Keratinocyte (primary cell): ENCODE data around the gene JPH2. TPM values are rescaled to one million over a fixed set of nuclear protein-coding genes. Genes with fewer than 3 reads are reported as not detected.
A peak's percentile ranks its signal among the peaks of the same experiment; 100 is the strongest.

ENCODE experiments used
- DNase-seq: peaks from one replicate; pipeline ENCODE4 v3.0.0-alpha.2; 2011; ENCODE audit warnings: low read depth, missing footprints, low spot score
- FAIRE-seq: peaks from 2 replicates; lab custom pipeline; 2011; peaks lifted over from hg19 to GRCh38; lab: Jason Lieb, UNC
- H2AFZ ChIP-seq: 2 replicates; pipeline ENCODE4 v1.6.0; 2012; ENCODE audit warnings: low read length, control low read depth, inconsistent platforms; ENCODE audit not compliant: control insufficient read depth
- H3K27ac ChIP-seq: 2 replicates; pipeline ENCODE4 v1.5.1; 2011; ENCODE audit warnings: low read length; ENCODE audit not compliant: control insufficient read depth, insufficient read depth
- H3K27me3 ChIP-seq: 3 replicates; pipeline ENCODE4 v1.6.0; 2011; ENCODE audit warnings: low read length; ENCODE audit not compliant: control insufficient read depth, insufficient read depth; ENCODE audit errors: extremely low read depth
- H3K36me3 ChIP-seq, 2 experiments: 2 replicates in 1 of 2; 3 replicates in 1 of 2; pipeline ENCODE4 v1.5.1; 2011; ENCODE audit warnings: low read length in 2 of 2, mild to moderate bottlenecking in 1 of 2; ENCODE audit not compliant: control insufficient read depth in 2 of 2, insufficient read depth in 2 of 2; ENCODE audit errors: extremely low read depth in 1 of 2
- H3K4me1 ChIP-seq: 3 replicates; pipeline ENCODE4 v1.5.1; 2011; ENCODE audit warnings: low read length; ENCODE audit not compliant: control insufficient read depth, insufficient read depth; ENCODE audit errors: extremely low read depth
- H3K4me2 ChIP-seq: 3 replicates; pipeline ENCODE4 v1.6.0; 2011; ENCODE audit warnings: low read depth, low read length; ENCODE audit not compliant: control insufficient read depth, insufficient read depth; ENCODE audit errors: extremely low read depth
- H3K4me3 ChIP-seq, 3 experiments: fragments of 200-600 bp in 1 of 3; sonication (generic) in 1 of 3; 2 replicates in 2 of 3; 3 replicates in 1 of 3; pipeline ENCODE4 v1.5.1; 2011 to 2016; ENCODE audit warnings: low read length in 3 of 3, mild to moderate bottlenecking in 3 of 3, control low read depth in 2 of 3, inconsistent platforms in 1 of 3, low read depth in 1 of 3, mixed read lengths in 1 of 3, mixed run types in 1 of 3, moderate library complexity in 1 of 3; ENCODE audit not compliant: control insufficient read depth in 2 of 3, insufficient read depth in 2 of 3; ENCODE audit errors: extremely low read depth in 1 of 3
- H3K79me2 ChIP-seq: 2 replicates; pipeline ENCODE4 v1.6.0; 2012; ENCODE audit warnings: low read length; ENCODE audit not compliant: control insufficient read depth, insufficient read depth
- H3K9ac ChIP-seq: 3 replicates; pipeline ENCODE4 v1.6.0; 2011; ENCODE audit warnings: low read length; ENCODE audit not compliant: control insufficient read depth, insufficient read depth; ENCODE audit errors: extremely low read depth
- H3K9me1 ChIP-seq: 3 replicates; pipeline ENCODE4 v1.6.0; 2011; ENCODE audit warnings: low read length; ENCODE audit not compliant: control insufficient read depth, insufficient read depth; ENCODE audit errors: extremely low read depth
- H3K9me3 ChIP-seq: 2 replicates; pipeline ENCODE4 v1.5.1; 2012; ENCODE audit warnings: low read depth, low read length; ENCODE audit not compliant: control insufficient read depth
- H4K20me1 ChIP-seq: 3 replicates; pipeline ENCODE4 v1.6.0; 2011; ENCODE audit warnings: low read length; ENCODE audit not compliant: control insufficient read depth, insufficient read depth; ENCODE audit errors: extremely low read depth
- CTCF ChIP-seq, 3 experiments: IDR thresholded peaks in 1 of 3; conservative IDR thresholded peaks in 1 of 3; optimal IDR thresholded peaks in 1 of 3; 2 replicates in 2 of 3; 3 replicates in 1 of 3; pipeline versions ENCODE3 to v1.5.1; 2011; ENCODE audit warnings: low read length in 3 of 3, mild to moderate bottlenecking in 3 of 3, moderate library complexity in 2 of 3, control low read depth in 1 of 3, inconsistent platforms in 1 of 3; ENCODE audit not compliant: insufficient read depth in 2 of 3; ENCODE audit errors: extremely low read depth in 1 of 3
- EZH2 ChIP-seq: IDR thresholded peaks from one replicate; pipeline ENCODE4 v1.6.1; 2012; ENCODE audit warnings: inconsistent platforms, mild to moderate bottlenecking, low read length, moderate library complexity
- dilution Hi-C: fragments of 300-500 bp; cut with MboI; formaldehyde crosslinking; loops from one replicate; pipeline ENCODE4 v1.7.0; 2020; ENCODE audit warnings: low sequenced_read_pairs; ENCODE audit not compliant: extremely low pct_ligation_motif_present
- polyA plus RNA-seq, 5 experiments: library from polyadenylated mRNA; depleted of rRNA in 3 of 5; stranded (reverse) in 3 of 5; stranded (forward) in 1 of 5; unstranded in 1 of 5; fragments of >200 nt; gene quantifications; 1 replicate in 1 of 5; 2 replicates in 3 of 5; 3 replicates in 1 of 5; pipeline versions ENCODE4 v1.2.1 to v1.2.3, GENCODE V29; 2011 to 2012; ENCODE audit warnings: missing spikeins in 2 of 5, low read depth in 1 of 5, low replicate concordance in 1 of 5

Gene JPH2
- polyA plus RNA-seq, 1 donor (not counting 4 experiments of a cell fraction or from before 2014, with no cell fraction given) = 2.5 TPM

- H3K4me1 ChIP-seq = peaks cover 58% of the 10 kb centered on the region
- no peaks in the 10 kb centered on the region for H3K36me3 ChIP-seq
- no peaks in the 10 kb centered on the region for H3K27me3 ChIP-seq
- no peak overlapping the region for H3K4me3 ChIP-seq
- H3K27ac ChIP-seq = no peak overlapping the region
- H3K9ac ChIP-seq = no peak overlapping the region
- H3K4me2 ChIP-seq = peak overlapping the region; percentile 44
- H2AFZ ChIP-seq = no peak overlapping the region
- dilution Hi-C loops = no loop called here
- no peaks in the 10 kb centered on the region for H4K20me1 ChIP-seq
- no peak for TF ChIP-seq CTCF (optimal IDR thresholded peaks at IDR 0.05 in 1 of 3, IDR thresholded peaks at IDR 0.05 in 1 of 3, conservative IDR thresholded peaks at IDR 0.05 in 1 of 3; ENCODE audit: extremely low read depth in 1 of 3, insufficient read depth in 2 of 3, low read length in 3 of 3)
- no peak for TF ChIP-seq EZH2
- no peaks in the 10 kb centered on the region for H3K9me3 ChIP-seq
- no peaks in the 10 kb centered on the region for H3K9me1 ChIP-seq
- H3K79me2 ChIP-seq = peaks cover 18% of the 10 kb centered on the region
- FAIRE-seq = no peak
- DNase-seq = no peak
Observed at GRCh38 chr20:44182135-44182765, 4.7 kb downstream of the JPH2 start.

GRCh38 chr20:44181611-44182010 lies 5.4 kb downstream of the JPH2 start:
- no peak overlapping the region for H2AFZ ChIP-seq
- no peaks in the 10 kb centered on the region for H3K9me3 ChIP-seq
- dilution Hi-C loops = no loop called here
- no peaks in the 10 kb centered on the region for H4K20me1 ChIP-seq
- FAIRE-seq (no peak), DNase-seq (no peak)
- H3K79me2 ChIP-seq = peaks cover 17% of the 10 kb centered on the region
- peaks cover 61% of the 10 kb centered on the region for H3K4me1 ChIP-seq
- no peak overlapping the region for H3K27ac ChIP-seq
- peak overlapping the region; percentile 66 for H3K4me2 ChIP-seq
- no peak overlapping the region for H3K4me3 ChIP-seq
- TF ChIP-seq EZH2 (no peak), CTCF (optimal IDR thresholded peaks at IDR 0.05 in 1 of 3, IDR thresholded peaks at IDR 0.05 in 1 of 3, conservative IDR thresholded peaks at IDR 0.05 in 1 of 3; ENCODE audit: extremely low read depth in 1 of 3, insufficient read depth in 2 of 3, low read length in 3 of 3) (no peak)
- H3K36me3 ChIP-seq = no peaks in the 10 kb centered on the region
- no peaks in the 10 kb centered on the region for H3K9me1 ChIP-seq
- no peak overlapping the region for H3K9ac ChIP-seq
- H3K27me3 ChIP-seq = no peaks in the 10 kb centered on the region
